NOMO-1 treated with dmso at 0.1 percent for 144 hours (cell line): Measurements from ENCODE around the gene PMM2.

Experiments
- DNase-seq: peaks from one replicate; lab custom pipeline; 2025; ENCODE audit not compliant: unreplicated experiment; lab: John Stamatoyannopoulos, UW

Gene PMM2

GRCh38 chr16:8797364-8798173 is at the start of gene PMM2, which contains the start of gene TMEM186:
Gene PMM2 (plus strand): TSS chr16:8797839. CDS start chr16:8797883, 44 bp downstream.
Gene TMEM186 (minus strand): TSS chr16:8797639. CDS start chr16:8797614, 25 bp downstream.
- DNase-seq = peak; percentile 92

DNA sequence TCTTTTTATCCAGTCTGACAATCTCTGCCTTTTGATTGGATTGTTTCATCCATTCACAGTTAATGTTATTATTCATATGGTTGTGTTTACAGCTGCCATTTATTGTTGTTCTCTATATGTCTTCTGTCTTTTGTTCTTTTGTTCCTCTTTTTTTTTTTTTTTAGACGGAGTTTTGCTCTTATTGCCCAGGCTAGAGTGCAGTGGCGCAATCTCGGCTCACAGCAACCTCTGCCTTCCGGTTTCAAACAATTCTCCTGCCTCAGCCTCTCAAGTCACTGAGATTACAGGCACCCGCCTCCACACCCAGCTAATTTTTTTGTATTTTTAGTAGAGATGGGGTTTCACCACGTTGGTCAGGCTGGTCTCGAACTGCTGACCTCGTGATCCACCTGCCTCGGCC is 48.7 kb upstream of the PMM2 start:
- peak; percentile 4 for DNase-seq

GRCh38 chr16:8751481-8752311 is 45.9 kb upstream of the PMM2 start:
- DNase-seq = no peak

GRCh38 chr16:8752706-8753105 is 44.9 kb upstream of the PMM2 start:
- no peak for DNase-seq

GRCh38 chr16:8753416-8754054 is 44.1 kb upstream of the PMM2 start:
- DNase-seq = no peak

GRCh38 chr16:8756755-8757154 is 40.9 kb upstream of the PMM2 start:
- DNase-seq = no peak

DNA sequence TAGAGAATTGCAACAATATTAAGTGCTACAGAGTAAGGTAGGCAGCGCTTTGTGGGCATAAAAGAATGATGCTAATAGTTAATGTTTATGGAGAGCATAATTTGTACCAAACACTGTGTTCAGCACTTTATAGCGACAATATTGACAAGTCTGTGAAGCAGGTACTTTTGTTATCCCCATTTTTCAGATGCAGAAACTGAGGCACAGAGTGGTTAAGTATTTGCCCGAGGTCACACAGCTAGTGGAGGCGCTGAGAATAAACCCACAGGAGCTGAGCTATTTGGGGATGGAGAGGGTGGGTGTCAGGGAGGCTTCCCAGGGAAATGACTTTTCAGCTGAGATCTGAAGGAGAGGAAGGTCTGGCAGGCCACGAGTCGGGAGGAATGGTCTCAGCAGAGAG is 39.6 kb upstream of the PMM2 start:
- no peak for DNase-seq

DNA sequence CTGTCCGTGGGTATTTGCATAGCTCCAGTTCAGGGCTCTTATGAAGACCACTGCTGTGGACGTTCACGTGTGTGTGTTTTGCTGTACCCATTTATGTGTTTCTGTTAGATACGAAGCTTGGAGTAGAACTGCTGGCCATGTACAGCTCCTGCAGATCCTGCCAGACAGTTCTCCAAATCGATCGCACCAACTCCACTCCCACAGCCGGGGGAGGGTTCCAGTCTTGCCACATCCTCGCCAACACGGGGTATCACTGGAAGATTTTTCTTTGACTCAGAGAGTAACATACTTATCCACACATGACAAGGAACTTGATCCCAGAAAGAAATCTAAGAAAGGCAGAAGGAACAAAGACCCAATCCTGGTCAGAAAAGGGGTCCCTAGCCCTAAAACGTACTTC is 37.6 kb upstream of the PMM2 start:
- no peak for DNase-seq

DNA sequence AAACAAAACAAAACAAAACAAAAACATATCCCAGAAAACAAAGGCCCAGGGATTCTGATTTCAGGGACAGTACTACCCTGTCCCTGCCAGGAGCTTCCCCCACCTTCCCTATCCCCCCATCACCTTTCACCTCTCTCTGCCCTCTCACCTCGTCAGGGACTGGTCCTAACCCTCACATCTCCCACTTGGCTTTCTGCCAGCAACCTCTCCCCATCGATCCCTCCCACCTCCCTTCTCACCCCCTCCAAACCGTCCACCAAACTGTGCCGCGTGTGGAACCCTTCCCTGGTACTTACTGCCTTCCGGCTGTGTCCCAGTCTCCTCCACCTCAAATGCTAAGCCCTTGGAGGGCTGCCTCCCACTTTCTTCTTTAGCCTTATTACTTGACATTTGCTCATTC is 36.6 kb upstream of the PMM2 start:
- no peak for DNase-seq

GRCh38 chr16:8762254-8762653 is 35.4 kb upstream of the PMM2 start:
- no peak for DNase-seq

- DNase-seq = no peak
Measured at GRCh38 chr16:8763083-8763482, 34.6 kb upstream of the PMM2 start.

DNA sequence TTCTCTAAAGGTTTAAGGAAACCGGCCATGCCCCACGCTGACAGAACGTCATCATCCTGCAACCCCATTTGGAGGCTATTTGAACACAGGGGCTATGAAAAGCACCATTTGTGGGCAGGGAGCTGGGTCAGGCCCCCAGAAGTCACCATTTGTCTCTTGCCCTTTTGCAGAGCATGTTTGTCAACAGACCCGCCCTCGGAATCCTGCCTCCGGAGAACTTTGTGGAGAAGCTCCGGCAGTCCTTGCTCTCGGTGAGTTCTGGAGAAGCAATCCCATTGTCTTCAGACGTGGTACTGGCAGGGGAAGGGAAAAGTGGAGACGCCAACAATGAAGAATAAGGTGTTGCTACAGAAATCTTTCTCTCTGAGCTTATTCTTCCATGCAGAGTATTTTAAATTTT is 33.7 kb upstream of the PMM2 start:
- no peak for DNase-seq

DNA sequence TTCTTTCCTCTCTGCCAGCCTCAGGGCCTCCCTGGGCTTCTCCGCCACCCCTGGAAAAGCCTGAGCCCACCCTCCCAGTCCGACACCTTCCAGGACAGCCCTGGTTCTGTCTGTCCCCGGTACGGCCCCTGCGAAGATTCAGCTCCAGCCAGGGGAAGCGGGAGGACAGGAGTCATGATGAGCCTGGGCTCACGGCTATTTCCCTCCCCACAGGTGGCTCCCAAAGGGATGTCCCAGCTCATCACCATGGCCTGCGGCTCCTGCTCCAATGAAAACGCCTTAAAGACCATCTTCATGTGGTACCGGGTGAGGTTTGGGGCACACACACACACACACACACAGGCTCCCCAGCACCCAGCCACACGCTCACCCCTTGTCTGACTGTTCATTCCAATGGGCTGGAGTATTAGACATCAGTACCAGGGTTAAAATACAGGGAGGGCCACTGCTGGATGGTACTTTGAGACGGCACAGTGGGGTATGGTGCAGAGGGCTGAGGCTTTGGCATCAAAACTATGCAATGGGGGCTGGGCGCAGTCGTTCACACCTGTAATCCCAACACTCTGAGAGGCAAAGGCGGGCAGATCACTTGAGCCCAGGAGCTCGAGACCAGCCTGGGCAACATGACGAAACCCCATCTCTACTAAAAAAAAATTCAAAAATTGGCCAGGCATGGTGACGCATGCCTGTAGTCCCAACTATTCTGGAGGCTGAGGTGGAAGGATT is 33.0 kb upstream of the PMM2 start:
- no peak for DNase-seq

DNA sequence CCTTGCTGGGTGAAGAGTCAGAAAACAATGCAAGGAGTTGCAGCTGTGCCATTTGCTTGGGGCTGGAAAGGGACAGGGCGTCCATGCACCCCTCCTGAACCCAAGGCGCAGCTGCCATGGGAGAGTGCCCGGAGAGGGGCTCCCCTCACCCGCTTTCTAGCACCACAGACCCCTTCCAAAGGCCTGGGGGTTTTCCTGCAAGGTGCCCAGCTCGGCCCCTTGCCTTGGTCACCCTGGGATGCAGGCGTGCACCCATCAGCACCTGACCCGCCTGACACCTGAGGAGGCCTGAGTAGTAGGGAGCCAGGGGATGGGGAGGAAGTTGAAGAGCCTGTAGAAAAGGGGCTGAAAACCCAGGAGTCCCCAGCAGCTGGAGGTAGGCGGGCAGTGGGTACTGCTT is 30.5 kb upstream of the PMM2 start:
- no peak for DNase-seq

GRCh38 chr16:8768283-8768682 is 29.4 kb upstream of the PMM2 start:
- no peak for DNase-seq

- DNase-seq = no peak
Measured at GRCh38 chr16:8768692-8769091, 28.9 kb upstream of the PMM2 start.

DNA sequence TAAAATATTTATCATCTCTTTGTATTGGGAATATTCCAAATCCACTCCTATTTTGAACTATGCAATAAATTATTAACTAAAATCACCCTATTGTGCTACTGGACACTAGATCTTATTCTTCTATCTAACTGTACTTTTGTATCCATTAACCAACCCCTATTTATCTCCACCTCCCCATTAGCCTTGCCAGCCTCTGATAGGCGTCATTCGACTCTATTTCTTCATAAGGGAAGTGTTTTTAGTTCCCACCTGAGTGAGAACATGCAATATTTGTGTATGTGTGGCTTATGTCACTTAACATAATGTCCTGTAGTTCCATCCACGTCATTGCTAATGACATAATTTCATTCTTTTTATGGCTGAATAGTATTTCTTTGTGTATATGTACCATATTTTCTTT is 24.1 kb upstream of the PMM2 start:
- no peak for DNase-seq

- no peak for DNase-seq
Measured at GRCh38 chr16:8774208-8774607, 23.4 kb upstream of the PMM2 start.

- no peak for DNase-seq
Measured at GRCh38 chr16:8775359-8775758, 22.3 kb upstream of the PMM2 start.

DNA sequence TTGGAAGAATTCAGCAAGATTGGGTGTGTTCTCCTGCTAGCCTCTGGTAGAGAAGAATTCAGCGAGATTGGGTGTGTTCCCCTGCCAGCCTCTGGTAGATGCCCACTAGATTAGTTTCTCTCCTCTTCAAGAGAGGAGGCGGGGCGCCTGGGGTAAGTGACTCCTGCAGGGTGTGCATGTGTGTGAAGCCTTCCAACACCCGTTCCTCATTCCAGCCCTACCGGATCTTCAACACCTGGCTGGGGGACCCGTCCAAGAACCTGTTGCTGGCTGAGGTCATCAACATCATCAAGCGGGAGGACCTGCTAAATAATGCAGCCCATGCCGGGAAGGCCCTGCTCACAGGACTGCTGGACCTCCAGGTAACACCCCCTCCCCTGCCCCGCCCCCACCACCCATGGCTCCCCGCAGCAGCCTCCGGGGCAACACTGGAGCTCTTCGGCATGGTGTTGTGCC is 21.5 kb upstream of the PMM2 start:
- DNase-seq = no peak

DNA sequence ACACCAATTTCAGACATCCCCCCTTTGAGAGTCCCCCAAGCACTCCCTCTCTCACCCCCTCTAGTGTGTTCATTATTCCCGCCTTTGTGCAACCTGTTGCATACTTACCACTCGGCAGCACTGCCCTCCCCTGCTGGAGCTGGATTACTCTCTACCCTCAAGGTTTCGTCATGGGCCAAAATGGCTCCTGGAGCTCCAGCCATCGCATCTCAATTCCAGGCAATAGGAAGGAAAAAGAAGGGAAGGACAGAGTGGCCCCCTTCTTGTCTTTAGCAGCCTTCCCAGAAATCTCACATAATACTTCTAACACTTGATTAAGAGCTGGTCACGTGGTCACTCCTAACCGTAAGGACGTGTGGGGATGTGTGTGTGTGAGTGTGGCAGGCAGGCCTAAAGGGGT is 20.4 kb upstream of the PMM2 start:
- no peak for DNase-seq
